DND-41 (cell line): Measurements from ENCODE around the gene DYNLT4.
"Not testable (repeated sequence)": the region's sequence is repeated elsewhere in the genome, so short reads cannot be mapped to it uniquely, and the experiment has no call there.

Experiments
- ATAC-seq: fragments of 200-7000 bp; cut with Tn5 transposase; 3 replicates; pipeline ENCODE4 v1.9.1; 2021; ENCODE audit warnings: low read depth; ENCODE audit not compliant: insufficient read depth
- DNase-seq: peaks from one replicate; pipeline ENCODE4 v3.0.0-alpha.2; 2020
- H2AFZ ChIP-seq: 2 replicates; pipeline ENCODE4 v1.6.0; 2012; ENCODE audit warnings: low read depth, low read length
- H3K27ac ChIP-seq: 2 replicates; pipeline ENCODE4 v1.5.1; 2012; ENCODE audit warnings: low read length, inconsistent platforms
- H3K27me3 ChIP-seq: fragments of 200-600 bp; sonication (generic); 2 replicates; pipeline ENCODE4 v1.6.0; 2012; ENCODE audit warnings: low read length, mild to moderate bottlenecking, inconsistent platforms; ENCODE audit not compliant: insufficient read depth, poor library complexity
- H3K36me3 ChIP-seq: 2 replicates; pipeline ENCODE4 v1.5.1; 2012; ENCODE audit warnings: low read length, inconsistent platforms; ENCODE audit not compliant: insufficient read depth
- H3K4me1 ChIP-seq: 2 replicates; pipeline ENCODE4 v1.5.1; 2012; ENCODE audit warnings: mild to moderate bottlenecking, low read length; ENCODE audit not compliant: insufficient read depth
- H3K4me2 ChIP-seq: 2 replicates; pipeline ENCODE4 v1.6.0; 2012; ENCODE audit warnings: mild to moderate bottlenecking, moderate library complexity, low read length, inconsistent platforms; ENCODE audit not compliant: insufficient read depth
- H3K4me3 ChIP-seq, 2 experiments: fragments of 200-600 bp in 1 of 2; shearing (Covaris generic) in 1 of 2; 2 replicates each; pipeline ENCODE4 v1.5.1; 2012 to 2016; ENCODE audit warnings: inconsistent platforms in 2 of 2, low read length in 2 of 2, mild to moderate bottlenecking in 2 of 2, low read depth in 1 of 2, moderate library complexity in 1 of 2
- H3K79me2 ChIP-seq: 2 replicates; pipeline ENCODE4 v1.6.0; 2012; ENCODE audit warnings: low read length, inconsistent platforms; ENCODE audit not compliant: insufficient read depth
- H3K9ac ChIP-seq: 2 replicates; pipeline ENCODE4 v1.6.0; 2012; ENCODE audit warnings: low read depth, mild to moderate bottlenecking, inconsistent platforms, low read length, moderate library complexity
- H3K9me3 ChIP-seq: 2 replicates; pipeline ENCODE4 v1.5.1; 2012; ENCODE audit warnings: low read length, moderate library complexity, mild to moderate bottlenecking, inconsistent platforms; ENCODE audit not compliant: insufficient read depth, severe bottlenecking
- H4K20me1 ChIP-seq: 2 replicates; pipeline ENCODE4 v1.6.0; 2012; ENCODE audit warnings: low read length; ENCODE audit not compliant: insufficient read depth
- CTCF ChIP-seq: IDR thresholded peaks from 2 replicates; pipeline ENCODE4 v1.5.1; 2012; ENCODE audit warnings: borderline replicate concordance, low read length, moderate library complexity, mild to moderate bottlenecking; ENCODE audit not compliant: poor library complexity, severe bottlenecking; ENCODE audit errors: extremely low read depth
- EZH2 ChIP-seq: IDR thresholded peaks from 3 replicates; pipeline ENCODE4 v1.6.1; 2012; ENCODE audit warnings: borderline replicate concordance, low read depth, mild to moderate bottlenecking, moderate library complexity, low read length, inconsistent platforms; ENCODE audit not compliant: severe bottlenecking

DYNLT4 gene

GRCh38 chr1:44799770-44800584 lies 7.2 kb downstream of the DYNLT4 start, which contains the start of gene PLK3:
Gene PLK3, plus strand, starts transcription at chr1:44800377. Its CDS starts 87 bp downstream, at chr1:44800464.
- peak; percentile 89 for TF ChIP-seq CTCF
- no peak for TF ChIP-seq EZH2
- Histone ChIP-seq H3K27ac (peak within 1 kb of the TSS; percentile 88), H3K79me2 (no peaks in the 10 kb centered on the region), H3K36me3 (peaks cover 29% of the 10 kb centered on the region), H3K4me2 (peak within 1 kb of the TSS; percentile 92), H3K27me3 (no peaks in the 10 kb centered on the region), H3K4me3 (peak within 1 kb of the TSS; percentile 55 to 76; a peak in 3 of 4 replicates), H2AFZ (peak within 1 kb of the TSS; percentile 89), H3K4me1 (peaks cover 34% of the 10 kb centered on the region), H4K20me1 (no peaks in the 10 kb centered on the region), H3K9me3 (no peaks in the 10 kb centered on the region), H3K9ac (peak within 1 kb of the TSS; percentile 87)
- DNase-seq (peak; percentile 98), ATAC-seq (peak; percentile 85)

GRCh38 chr1:44798481-44799365 lies 8.4 kb downstream of the DYNLT4 start:
- no peak overlapping the region for H3K4me3 ChIP-seq
- H3K9me3 ChIP-seq, result no peaks in the 10 kb centered on the region
- no peak for DNase-seq
- peak overlapping the region; percentile 57 for H2AFZ ChIP-seq
- H3K36me3 ChIP-seq, result peaks cover 19% of the 10 kb centered on the region
- H4K20me1 ChIP-seq, result no peaks in the 10 kb centered on the region
- H3K4me2 ChIP-seq, result peak overlapping the region; percentile 92; the same call in 1 of the 2 replicates
- peaks cover 34% of the 10 kb centered on the region for H3K4me1 ChIP-seq
- no peak for ATAC-seq
- no peaks in the 10 kb centered on the region for H3K79me2 ChIP-seq
- no peaks in the 10 kb centered on the region for H3K27me3 ChIP-seq
- peak overlapping the region; percentile 87; the same call in 1 of the 2 replicates for H3K9ac ChIP-seq
- TF ChIP-seq EZH2, result no peak
- TF ChIP-seq CTCF, result no peak
- H3K27ac ChIP-seq, result peak overlapping the region; percentile 31; the same call in 1 of the 2 replicates

- H3K79me2 ChIP-seq, H3K9me3 ChIP-seq, H4K20me1 ChIP-seq, H3K27me3 ChIP-seq, H3K4me2 ChIP-seq, H3K4me3 ChIP-seq, ATAC-seq, DNase-seq, H3K9ac ChIP-seq, H3K27ac ChIP-seq: not testable (repeated sequence)
- Histone ChIP-seq H2AFZ (peak overlapping the region; percentile 57; the same call in 1 of the 2 replicates), H3K36me3 (peaks cover 11% of the 10 kb centered on the region), H3K4me1 (peaks cover 34% of the 10 kb centered on the region)
These were observed 9.3 kb downstream of the DYNLT4 start for GRCh38 chr1:44797886-44798285.
